Mesendoderm (in vitro differentiated cells): ENCODE measurements around the gene DNAI4.

Experiments used
- DNase-seq: peaks from one replicate; pipeline ENCODE4 v3.0.0; 2013
- H2AK5ac ChIP-seq: 2 replicates; pipeline ENCODE4 v1.6.1; 2013; ENCODE audit warnings: low read length, inconsistent platforms
- H2BK120ac ChIP-seq: 2 replicates; pipeline ENCODE4 v1.6.1; 2013; ENCODE audit warnings: low read depth, mild to moderate bottlenecking, low read length, moderate library complexity, mixed read lengths
- H2BK15ac ChIP-seq: replicated peaks from 2 replicates; pipeline ENCODE4 v1.6.1; 2013; ENCODE audit warnings: low read depth, mild to moderate bottlenecking, moderate library complexity
- H2BK5ac ChIP-seq: 2 replicates; pipeline ENCODE4 v1.6.1; 2013; ENCODE audit warnings: low read length, inconsistent platforms
- H3K18ac ChIP-seq: 2 replicates; pipeline ENCODE4 v1.6.1; 2013; ENCODE audit warnings: mild to moderate bottlenecking, low read length, mixed read lengths
- H3K23ac ChIP-seq: one replicate; pipeline ENCODE4 v1.6.1; 2013; ENCODE audit warnings: low read length
- H3K27ac ChIP-seq: 2 replicates; pipeline ENCODE4 v1.5.1; 2013; ENCODE audit warnings: low read depth, mild to moderate bottlenecking, inconsistent platforms, low read length, moderate library complexity
- H3K27me3 ChIP-seq: 2 replicates; pipeline ENCODE4 v1.6.1; 2013; ENCODE audit warnings: low read length, control low read depth, mild to moderate bottlenecking, inconsistent platforms; ENCODE audit not compliant: insufficient read depth, poor library complexity
- H3K36me3 ChIP-seq: 2 replicates; pipeline ENCODE4 v1.6.1; 2013; ENCODE audit warnings: low read length, inconsistent platforms; ENCODE audit not compliant: control insufficient read depth, insufficient read depth
- H3K4ac ChIP-seq: one replicate; pipeline ENCODE4 v1.6.1; 2013; ENCODE audit warnings: low read depth, mild to moderate bottlenecking, low read length, moderate library complexity
- H3K4me1 ChIP-seq: 2 replicates; pipeline ENCODE4 v1.6.1; 2013; ENCODE audit warnings: low read depth, low read length, inconsistent platforms; ENCODE audit not compliant: control insufficient read depth
- H3K4me2 ChIP-seq: 2 replicates; pipeline ENCODE4 v1.6.1; 2013; ENCODE audit warnings: low read length
- H3K4me3 ChIP-seq: 2 replicates; pipeline ENCODE4 v1.5.1; 2013; ENCODE audit warnings: mild to moderate bottlenecking, low read length
- H3K56ac ChIP-seq: one replicate; pipeline ENCODE4 v1.6.1; 2013; ENCODE audit warnings: low read length
- H3K79me1 ChIP-seq: 2 replicates; pipeline ENCODE4 v1.6.1; 2013; ENCODE audit warnings: low read length, inconsistent platforms
- H3K79me2 ChIP-seq: 2 replicates; pipeline ENCODE4 v1.6.1; 2013; ENCODE audit warnings: mild to moderate bottlenecking, low read length; ENCODE audit not compliant: control insufficient read depth, insufficient read depth
- H3K9ac ChIP-seq: 2 replicates; pipeline ENCODE4 v1.6.1; 2013; ENCODE audit warnings: low read length, inconsistent platforms
- H4K5ac ChIP-seq: one replicate; pipeline ENCODE4 v1.6.1; 2013; ENCODE audit warnings: low read length
- H4K8ac ChIP-seq: one replicate; pipeline ENCODE4 v1.6.1; 2013; ENCODE audit warnings: low read depth, mild to moderate bottlenecking, control low read depth, low read length, moderate library complexity
- WGBS: extraction: QIAGEN DNeasy Blood & Tissue Kit; methylation state at CpG from one replicate; pipeline ENCODE4 v1.1.7; 2013; ENCODE audit warnings: low lambda C conversion rate, missing lambda C conversion rate; ENCODE audit not compliant: insufficient coverage; ENCODE audit errors: extremely low coverage; 5-methylcytosine and 5-hydroxymethylcytosine counted together

DNAI4 gene

DNA sequence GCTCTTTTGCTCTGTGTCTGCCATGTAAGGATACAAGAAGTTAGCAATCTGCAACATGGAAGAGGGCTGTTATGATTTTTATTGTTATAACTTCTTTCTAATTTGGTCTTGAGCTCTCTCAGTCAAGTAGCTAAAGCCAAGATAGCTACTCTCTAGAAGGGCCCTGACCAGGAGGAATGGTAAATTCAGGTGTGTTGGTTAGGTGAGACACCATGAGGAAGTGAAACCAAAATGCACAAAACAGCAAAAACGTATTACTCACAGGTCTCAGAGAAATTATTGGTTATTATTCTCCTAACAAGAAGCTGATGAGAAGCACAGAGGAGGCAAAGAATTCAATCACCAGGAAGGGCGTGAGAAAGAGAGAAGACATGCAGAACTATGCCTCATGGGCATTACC, 71.8 kb downstream of the DNAI4 start:
- H3K79me1 ChIP-seq, result no peaks in the 10 kb centered on the region
- DNase-seq, result no peak
- H2BK120ac ChIP-seq, result no peak overlapping the region
- no peak overlapping the region for H4K8ac ChIP-seq
- H3K18ac ChIP-seq, result no peak overlapping the region
- no peaks in the 10 kb centered on the region for H3K36me3 ChIP-seq
- no peak overlapping the region for H2AK5ac ChIP-seq
- no peak overlapping the region for H3K9ac ChIP-seq
- no peak overlapping the region for H3K4me3 ChIP-seq
- H3K27ac ChIP-seq, result no peak overlapping the region
- H3K79me2 ChIP-seq, result no peaks in the 10 kb centered on the region
- no peak overlapping the region for H3K56ac ChIP-seq
- WGBS, result no CpG with 5 or more reads among the region's 2 CpGs
- no peak overlapping the region for H3K4me2 ChIP-seq
- no peaks in the 10 kb centered on the region for H3K27me3 ChIP-seq
- H3K4ac ChIP-seq, result no peak overlapping the region
- H4K5ac ChIP-seq, result no peak overlapping the region
- no peak overlapping the region for H2BK5ac ChIP-seq
- H3K23ac ChIP-seq, result no peak overlapping the region
- no peak overlapping the region for H2BK15ac ChIP-seq
- H3K4me1 ChIP-seq, result no peaks in the 10 kb centered on the region

DNA sequence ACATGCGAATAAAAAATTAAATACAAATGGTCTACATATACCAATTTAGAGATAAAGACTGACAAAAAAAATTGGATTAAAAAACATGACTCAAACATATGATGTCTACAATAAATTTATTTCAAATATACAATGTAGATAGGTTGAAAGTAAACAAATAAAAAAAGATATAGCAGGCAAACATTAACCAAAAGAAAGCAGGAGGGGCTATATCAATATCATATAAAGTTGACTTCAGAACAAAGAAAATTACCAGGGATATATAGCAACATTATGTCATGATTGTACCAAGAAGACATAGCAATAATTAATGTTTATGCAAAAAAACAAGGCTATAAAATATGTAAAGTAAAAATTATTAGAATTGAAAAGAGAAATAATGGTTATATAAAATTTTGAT, 73.7 kb downstream of the DNAI4 start:
- Histone ChIP-seq H3K4me2 (no peak overlapping the region), H3K27ac (no peak overlapping the region), H3K9ac (no peak overlapping the region), H3K56ac (no peak overlapping the region), H2BK120ac (no peak overlapping the region), H3K23ac (no peak overlapping the region), H3K4ac (no peak overlapping the region), H2AK5ac (no peak overlapping the region), H4K5ac (no peak overlapping the region), H2BK5ac (no peak overlapping the region), H3K79me2 (no peaks in the 10 kb centered on the region), H3K79me1 (no peaks in the 10 kb centered on the region), H3K18ac (no peak overlapping the region), H2BK15ac (no peak overlapping the region), H3K27me3 (no peaks in the 10 kb centered on the region), H3K4me1 (no peaks in the 10 kb centered on the region), H3K36me3 (no peaks in the 10 kb centered on the region), H4K8ac (no peak overlapping the region), H3K4me3 (no peak overlapping the region)
- WGBS, result no CpG with 5 or more reads among the region's 1 CpG
- DNase-seq, result no peak

DNA sequence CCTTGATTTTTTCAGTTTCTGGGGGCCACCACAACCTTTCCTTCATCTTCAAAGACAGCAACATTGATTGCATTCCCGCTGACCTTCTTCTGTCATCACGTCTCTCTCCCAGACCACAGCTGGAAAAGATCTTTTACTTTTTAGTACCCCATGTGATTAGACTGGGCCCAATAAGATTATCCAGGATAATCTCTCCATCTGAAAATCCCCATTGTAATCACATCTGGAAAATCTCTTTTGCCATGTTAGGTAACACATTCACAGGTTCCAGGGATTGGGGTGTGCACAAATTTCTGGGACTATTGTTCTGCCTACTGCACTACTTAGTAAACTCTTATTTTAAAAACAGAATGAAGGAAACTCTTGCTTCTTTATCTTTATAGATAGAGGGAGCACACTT, 76.5 kb downstream of the DNAI4 start:
- Histone ChIP-seq H2BK5ac (no peak overlapping the region), H3K79me2 (no peaks in the 10 kb centered on the region), H3K4me2 (no peak overlapping the region), H2BK120ac (no peak overlapping the region), H2AK5ac (no peak overlapping the region), H3K9ac (no peak overlapping the region), H3K27ac (no peak overlapping the region), H4K8ac (no peak overlapping the region), H3K4me1 (no peaks in the 10 kb centered on the region), H3K27me3 (no peaks in the 10 kb centered on the region), H4K5ac (no peak overlapping the region), H3K4me3 (no peak overlapping the region), H3K18ac (no peak overlapping the region), H3K23ac (no peak overlapping the region), H2BK15ac (no peak overlapping the region), H3K36me3 (no peaks in the 10 kb centered on the region), H3K4ac (no peak overlapping the region), H3K56ac (no peak overlapping the region), H3K79me1 (no peaks in the 10 kb centered on the region)
- no CpG with 5 or more reads among the region's 2 CpGs for WGBS
- peak; percentile 7 for DNase-seq

DNA sequence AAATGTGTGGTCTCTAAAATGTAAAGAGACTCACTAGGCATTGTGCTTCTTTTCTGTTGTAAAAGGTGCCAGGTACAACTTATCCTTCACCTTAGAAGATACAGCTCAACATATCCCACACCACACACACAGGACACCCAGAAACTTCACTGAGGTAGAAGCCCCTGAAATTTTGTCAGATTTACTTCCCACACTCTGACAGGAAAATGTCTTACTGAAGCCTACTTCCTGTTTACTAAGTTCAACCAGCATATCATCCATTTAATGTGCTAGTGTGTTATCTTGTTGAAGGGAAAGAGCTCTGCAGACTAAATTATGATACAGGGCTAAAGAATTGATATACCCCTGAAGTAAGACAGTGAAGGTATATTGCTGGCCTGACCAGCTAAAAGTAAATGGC, 83.7 kb downstream of the DNAI4 start:
- H3K36me3 ChIP-seq, result no peaks in the 10 kb centered on the region
- H2AK5ac ChIP-seq, result no peak overlapping the region
- H2BK5ac ChIP-seq, result no peak overlapping the region
- H3K56ac ChIP-seq, result no peak overlapping the region
- no peak overlapping the region for H3K27ac ChIP-seq
- no peak overlapping the region for H3K4me2 ChIP-seq
- H3K79me1 ChIP-seq, result no peaks in the 10 kb centered on the region
- H4K8ac ChIP-seq, result no peak overlapping the region
- no peak overlapping the region for H3K4me3 ChIP-seq
- DNase-seq, result no peak
- H3K4ac ChIP-seq, result no peak overlapping the region
- H3K9ac ChIP-seq, result no peak overlapping the region
- H3K27me3 ChIP-seq, result no peaks in the 10 kb centered on the region
- H3K4me1 ChIP-seq, result no peaks in the 10 kb centered on the region
- H2BK120ac ChIP-seq, result no peak overlapping the region
- no peak overlapping the region for H3K18ac ChIP-seq
- H2BK15ac ChIP-seq, result no peak overlapping the region
- H3K23ac ChIP-seq, result no peak overlapping the region
- H4K5ac ChIP-seq, result no peak overlapping the region
- no peaks in the 10 kb centered on the region for H3K79me2 ChIP-seq

DNA sequence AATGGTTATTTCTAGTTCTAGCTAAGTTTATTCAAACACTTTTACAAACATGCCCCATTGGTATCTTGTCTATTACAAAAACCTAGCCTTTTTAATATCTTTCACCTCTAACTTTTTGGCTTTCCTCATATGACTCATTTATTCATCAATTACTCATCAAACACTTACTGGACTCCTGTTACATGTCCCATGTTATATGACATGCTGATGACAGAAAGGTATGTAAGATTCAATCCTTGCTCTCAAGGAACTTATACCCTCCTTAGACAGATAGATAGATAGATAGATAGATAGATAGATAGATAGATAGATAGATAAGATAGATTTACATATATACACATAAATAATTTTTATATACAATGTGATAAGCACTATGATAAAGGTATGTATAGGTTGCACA, 89.7 kb downstream of the DNAI4 start:
- H3K4me2 ChIP-seq, result no peak overlapping the region
- no peak overlapping the region for H2BK15ac ChIP-seq
- no peak overlapping the region for H3K18ac ChIP-seq
- H4K8ac ChIP-seq, result no peak overlapping the region
- H3K27ac ChIP-seq, result no peak overlapping the region
- H3K23ac ChIP-seq, result no peak overlapping the region
- H3K79me1 ChIP-seq, result no peaks in the 10 kb centered on the region
- H4K5ac ChIP-seq, result no peak overlapping the region
- DNase-seq, result no peak
- no peaks in the 10 kb centered on the region for H3K4me1 ChIP-seq
- no peaks in the 10 kb centered on the region for H3K79me2 ChIP-seq
- H3K9ac ChIP-seq, result no peak overlapping the region
- no peak overlapping the region for H3K4me3 ChIP-seq
- no peak overlapping the region for H3K4ac ChIP-seq
- H2BK120ac ChIP-seq, result no peak overlapping the region
- H3K56ac ChIP-seq, result no peak overlapping the region
- H2AK5ac ChIP-seq, result no peak overlapping the region
- H3K36me3 ChIP-seq, result no peaks in the 10 kb centered on the region
- H2BK5ac ChIP-seq, result no peak overlapping the region
- no peaks in the 10 kb centered on the region for H3K27me3 ChIP-seq

DNA sequence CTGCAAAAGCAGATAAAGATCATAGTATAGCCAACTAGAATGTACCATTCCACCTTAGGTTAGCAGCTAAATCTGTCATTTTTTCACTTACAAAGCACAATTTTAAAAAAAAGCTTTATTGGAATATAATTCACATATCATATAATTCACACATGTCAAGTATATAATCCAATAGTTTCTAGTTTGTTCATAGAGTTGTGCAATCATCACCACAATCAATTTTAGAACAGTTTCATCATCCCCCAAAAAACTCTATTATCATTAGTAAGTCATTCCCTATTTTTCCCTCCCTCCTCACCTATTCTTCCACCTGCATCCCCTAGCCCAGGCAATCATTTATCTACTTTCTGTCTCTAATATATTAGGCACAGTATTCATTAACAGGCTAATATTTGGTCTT, 91.5 kb downstream of the DNAI4 start:
- Histone ChIP-seq H3K56ac (no peak overlapping the region), H4K8ac (no peak overlapping the region), H2AK5ac (no peak overlapping the region), H3K4me2 (no peak overlapping the region), H3K23ac (no peak overlapping the region), H2BK15ac (no peak overlapping the region), H3K4ac (no peak overlapping the region), H3K79me2 (no peaks in the 10 kb centered on the region), H2BK5ac (no peak overlapping the region), H3K9ac (no peak overlapping the region), H3K18ac (no peak overlapping the region), H3K79me1 (no peaks in the 10 kb centered on the region), H3K27me3 (no peaks in the 10 kb centered on the region), H2BK120ac (no peak overlapping the region), H3K36me3 (no peaks in the 10 kb centered on the region), H3K27ac (no peak overlapping the region), H3K4me3 (no peak overlapping the region), H4K5ac (no peak overlapping the region), H3K4me1 (no peaks in the 10 kb centered on the region)
- DNase-seq, result no peak
